SK-N-SH treated with all-trans-retinoic acid at 6 μM for 48 hours (cell line): ENCODE results near the gene RGS10.

Source experiments
- ISL1 ChIP-seq: fragments of 250-450 bp; sonication (Bioruptor Pico); IDR thresholded peaks from 2 replicates; pipeline ENCODE4 v2.1.2; 2022; ENCODE audit warnings: mild to moderate bottlenecking, moderate library complexity
- OSR1 ChIP-seq: fragments of 250-450 bp; sonication (Bioruptor Pico); IDR thresholded peaks from 2 replicates; pipeline ENCODE4 v1.8.0; 2022; ENCODE audit warnings: moderate library complexity, mild to moderate bottlenecking, inconsistent platforms
- SNAI2 ChIP-seq: fragments of 250-450 bp; sonication (Bioruptor Pico); IDR thresholded peaks from 2 replicates; pipeline ENCODE4 v1.5.0; 2020; ENCODE audit warnings: mild to moderate bottlenecking, moderate library complexity

DNA sequence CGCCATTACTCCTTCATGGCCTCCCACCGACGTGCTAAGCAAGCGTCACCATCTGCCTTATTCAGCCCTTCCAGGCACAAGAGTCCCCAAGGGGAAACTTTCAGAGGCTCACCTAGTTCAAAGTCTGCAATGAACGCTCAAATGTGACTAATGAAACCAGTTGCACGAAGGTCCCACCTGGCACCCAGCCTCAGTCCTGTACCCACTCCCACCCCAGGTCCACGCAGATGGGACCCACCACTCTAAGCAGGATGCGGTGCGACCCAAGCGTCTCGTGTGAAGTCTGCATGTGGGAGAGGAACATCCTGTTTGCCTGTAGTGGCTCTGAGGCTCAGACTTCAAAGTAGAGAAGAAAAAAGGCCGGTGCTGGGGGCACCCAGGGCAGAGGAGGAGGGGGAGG, 40.3 kb downstream of the RGS10 start:
- TF ChIP-seq SNAI2 (no peak), ISL1 (no peak), OSR1 (no peak)
